Psoas muscle (tissue), 8 donors: Measurements from ENCODE around the gene KCNA3. TPM values are rescaled to one million over a fixed set of nuclear protein-coding genes. Genes with fewer than 3 reads are reported as not detected.
"Not testable (repeated sequence)": the region's sequence is repeated elsewhere in the genome, so short reads cannot be mapped to it uniquely, and the experiment has no call there.

Source experiments
- ATAC-seq, 4 donors: fragments of 200-7000 bp; cut with Tn5 transposase; one replicate each; pipeline ENCODE4 v1.9.1; 2020; ENCODE audit warnings: moderate library complexity in 3 of 4, mild to moderate bottlenecking in 2 of 4
- DNase-seq, 2 donors: peaks; one replicate each; pipeline ENCODE4 v3.0.0-alpha.2; 2020
- H3K27ac ChIP-seq: fragments of 200-600 bp; one replicate; pipeline ENCODE4 v1.8.0; 2022
- H3K27me3 ChIP-seq, 3 donors: fragments of 200-600 bp in 1 of 3; one replicate each; pipeline versions ENCODE4 v1.6.1 to v1.8.0; 2013 to 2022; ENCODE audit warnings: low read length in 2 of 3, mild to moderate bottlenecking in 2 of 3, moderate library complexity in 1 of 3; ENCODE audit not compliant: insufficient read depth in 3 of 3
- H3K36me3 ChIP-seq, 2 donors: fragments of 200-600 bp in 1 of 2; one replicate each; pipeline versions ENCODE4 v1.6.1 to v1.8.0; 2013 to 2022; ENCODE audit warnings: low read depth in 1 of 2, mild to moderate bottlenecking in 1 of 2, moderate library complexity in 1 of 2; ENCODE audit not compliant: insufficient read depth in 1 of 2
- H3K4me1 ChIP-seq: fragments of 200-600 bp; one replicate; pipeline ENCODE4 v1.8.0; 2022
- H3K4me3 ChIP-seq: fragments of 200-600 bp; one replicate; pipeline ENCODE4 v1.8.0; 2022; ENCODE audit warnings: mild to moderate bottlenecking
- H3K9me3 ChIP-seq: fragments of 200-600 bp; one replicate; pipeline ENCODE4 v1.8.0; 2022
- WGBS, 3 donors: extraction: QIAGEN DNeasy Blood & Tissue Kit; methylation state at CpG; one replicate each; pipeline versions ENCODE4 v1.1.6 to v1.1.7; 2013; 5-methylcytosine and 5-hydroxymethylcytosine counted together
- intact Hi-C, 2 donors: fragments of 100-400 bp; cut with DNase I; formaldehyde crosslinking; loops; one replicate each; pipeline versions ENCODE4 v1.11.0 to v1.14.2; 2022
- polyA plus RNA-seq, 3 donors: library from polyadenylated mRNA; stranded (reverse); fragments of 200-250 nt; gene quantifications; one replicate each; pipeline ENCODE4 v1.2.3, GENCODE V29; 2013
- total RNA-seq, 4 donors: library from RNA; stranded (reverse); fragmentation: NEBNext Ultra II Directional in 2 of 4; extraction: Animal tissue kit (Norgen Biotek cat#: 25700) in 2 of 4; gene quantifications; one replicate each; pipeline versions ENCODE4 v1.2.1 to v1.2.4, GENCODE V29; 2021 to 2023
- TF ChIP-seq, protein P1 (sequence below): fragments of 200-600 bp; IDR thresholded peaks from one replicate; pipeline ENCODE4 v1.8.0; 2022; ENCODE audit warnings: antibody characterized with exemption
- donor health status: healthy with polysubstance abuse.
- donor health status: DM: no; HTN: no; CAD: no; lungs with moderate emphysema.
- donor health status: Bipolar disorder and iron deficiency.
- donor health status: healthy.
- donor health status: DM: yes; HTN: yes; CAD: no.
- donor health status: DM: no; HTN: no; CAD: no.
- donor health status: DM: no; HTN: no; CAD: no.
- donor health status: DM: yes; HTN: yes; CAD: no.

KCNA3 gene
- total and polyA plus RNA-seq, 7 donors: 0.08 to 0.56 (median 0.16) TPM; not detected in 4

DNA sequence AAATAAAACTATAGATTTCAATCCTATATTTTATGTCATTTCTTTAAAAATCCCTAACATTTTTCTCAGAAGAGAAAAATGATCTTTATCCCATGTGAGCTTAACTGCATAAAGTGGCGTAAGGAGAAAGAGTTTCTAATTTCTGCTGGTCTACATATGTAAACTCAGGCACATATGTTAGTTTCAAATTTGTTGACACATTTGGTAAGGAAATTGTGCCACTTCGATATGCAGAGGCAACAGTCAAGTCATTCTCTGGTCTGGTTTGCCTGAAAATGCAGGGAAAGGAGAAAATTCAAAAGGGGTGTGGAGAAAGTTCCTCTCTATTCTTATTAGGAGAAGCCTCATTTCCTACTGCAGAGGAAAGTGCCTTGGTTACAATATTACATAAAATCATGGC, 11.5 kb downstream of the KCNA3 start:
- H3K4me3 ChIP-seq: no peak overlapping the region
- H3K27me3 ChIP-seq: no peaks in the 10 kb centered on the region
- 81 to 86% (median 84%) methylated on average over 2 of the region's 2 CpGs for WGBS, 3 donors
- no peaks in the 10 kb centered on the region for H3K36me3 ChIP-seq
- H3K27ac ChIP-seq: no peak overlapping the region
- no peaks in the 10 kb centered on the region for H3K4me1 ChIP-seq
- ATAC-seq (no peak), DNase-seq (no peak)
- intact Hi-C loops: no loop called here
- H3K9me3 ChIP-seq: no peaks in the 10 kb centered on the region
- TF ChIP-seq, protein P1, sequence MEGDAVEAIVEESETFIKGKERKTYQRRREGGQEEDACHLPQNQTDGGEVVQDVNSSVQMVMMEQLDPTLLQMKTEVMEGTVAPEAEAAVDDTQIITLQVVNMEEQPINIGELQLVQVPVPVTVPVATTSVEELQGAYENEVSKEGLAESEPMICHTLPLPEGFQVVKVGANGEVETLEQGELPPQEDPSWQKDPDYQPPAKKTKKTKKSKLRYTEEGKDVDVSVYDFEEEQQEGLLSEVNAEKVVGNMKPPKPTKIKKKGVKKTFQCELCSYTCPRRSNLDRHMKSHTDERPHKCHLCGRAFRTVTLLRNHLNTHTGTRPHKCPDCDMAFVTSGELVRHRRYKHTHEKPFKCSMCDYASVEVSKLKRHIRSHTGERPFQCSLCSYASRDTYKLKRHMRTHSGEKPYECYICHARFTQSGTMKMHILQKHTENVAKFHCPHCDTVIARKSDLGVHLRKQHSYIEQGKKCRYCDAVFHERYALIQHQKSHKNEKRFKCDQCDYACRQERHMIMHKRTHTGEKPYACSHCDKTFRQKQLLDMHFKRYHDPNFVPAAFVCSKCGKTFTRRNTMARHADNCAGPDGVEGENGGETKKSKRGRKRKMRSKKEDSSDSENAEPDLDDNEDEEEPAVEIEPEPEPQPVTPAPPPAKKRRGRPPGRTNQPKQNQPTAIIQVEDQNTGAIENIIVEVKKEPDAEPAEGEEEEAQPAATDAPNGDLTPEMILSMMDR: no peak

DNA sequence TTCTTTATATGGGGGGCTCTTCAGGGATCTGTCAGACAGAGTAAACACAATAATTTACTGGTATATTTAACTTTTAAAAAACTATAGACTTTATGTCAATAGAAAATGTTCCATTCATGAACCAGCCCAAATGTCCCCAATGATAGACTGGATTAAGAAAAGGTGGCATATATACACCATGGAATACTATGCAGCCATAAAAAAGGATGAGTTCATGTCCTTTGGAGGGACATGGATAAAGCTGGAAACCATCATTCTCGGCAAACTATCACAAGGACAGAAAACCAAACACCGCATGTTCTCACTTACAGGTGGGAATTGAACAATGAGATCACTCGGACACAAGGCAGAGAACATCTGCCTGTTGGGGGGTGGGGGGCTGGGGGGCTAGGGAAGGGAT, 15.2 kb downstream of the KCNA3 start:
- H3K36me3 ChIP-seq, H3K27ac ChIP-seq, DNase-seq, H3K4me3 ChIP-seq, H3K27me3 ChIP-seq, H3K4me1 ChIP-seq, intact Hi-C loops, ATAC-seq, H3K9me3 ChIP-seq: not testable (repeated sequence)
- 89 to 93% (median 90%) methylated on average over 3 of the region's 3 CpGs for WGBS, 3 donors

DNA sequence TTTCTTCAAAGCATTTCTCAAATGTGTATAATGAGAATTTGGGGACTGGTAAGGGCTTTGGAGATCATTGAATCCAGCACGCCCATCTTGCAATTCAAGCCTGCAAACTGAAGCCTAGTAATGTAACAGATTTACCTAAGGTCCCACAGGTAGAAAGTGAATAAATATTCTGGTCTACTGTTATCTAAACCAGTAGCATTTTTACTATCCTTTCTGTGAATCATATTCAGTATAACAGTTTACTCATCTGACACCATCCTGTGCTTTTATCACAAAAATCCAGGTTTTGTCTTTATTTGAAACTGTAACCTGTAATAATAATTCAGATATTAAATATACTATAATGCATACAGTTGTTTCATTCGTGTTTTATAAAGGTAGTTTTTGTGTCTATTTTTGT, 17.4 kb downstream of the KCNA3 start:
- DNase-seq (no peak), ATAC-seq (no peak)
- H3K27ac ChIP-seq: no peak overlapping the region
- no peak overlapping the region for H3K4me3 ChIP-seq
- no peaks in the 10 kb centered on the region for H3K9me3 ChIP-seq
- no peaks in the 10 kb centered on the region for H3K4me1 ChIP-seq
- H3K27me3 ChIP-seq: no peaks in the 10 kb centered on the region
- H3K36me3 ChIP-seq: no peaks in the 10 kb centered on the region
- intact Hi-C loops: no loop called here
- WGBS, 3 donors: 75 to 81% (median 77%) methylated on average over 2 of the region's 2 CpGs
- TF ChIP-seq, protein P1: no peak

- TF ChIP-seq, protein P1: no peak
- no peak for ATAC-seq
- intact Hi-C loops: no loop called here
- no peaks in the 10 kb centered on the region for H3K36me3 ChIP-seq
- no peak overlapping the region for H3K27ac ChIP-seq
- no peak for DNase-seq
- no peaks in the 10 kb centered on the region for H3K9me3 ChIP-seq
- no peaks in the 10 kb centered on the region for H3K4me1 ChIP-seq
- WGBS, 3 donors: 72 to 86% (median 79%) methylated on average over 2 of the region's 2 CpGs
- H3K27me3 ChIP-seq: no peaks in the 10 kb centered on the region
- no peak overlapping the region for H3K4me3 ChIP-seq
These were observed 24.1 kb downstream of the KCNA3 start for GRCh38 chr1:110650609-110651008.

DNA sequence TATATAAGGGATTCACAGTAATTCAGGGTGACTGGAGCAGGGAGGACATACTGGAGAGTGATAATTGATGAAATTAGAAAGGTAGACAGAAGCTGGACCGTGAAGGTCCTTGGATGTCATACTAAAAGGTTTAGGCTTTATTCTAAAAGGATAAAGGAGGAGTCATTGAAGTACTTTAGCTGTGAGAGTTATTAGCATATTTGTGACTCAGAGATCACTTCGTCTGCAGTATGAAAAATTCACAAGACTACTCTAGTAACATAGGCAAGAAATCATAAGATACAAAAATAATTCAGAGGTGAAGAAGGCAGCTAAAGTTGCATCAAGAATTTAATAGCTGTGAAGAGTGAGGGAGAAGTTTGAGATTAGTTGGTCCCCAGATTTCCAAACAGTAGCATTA, 26.3 kb downstream of the KCNA3 start:
- WGBS, 3 donors: 77 to 88% (median 86%) methylated on average over 2 of the region's 2 CpGs
- no peaks in the 10 kb centered on the region for H3K9me3 ChIP-seq
- TF ChIP-seq, protein P1: no peak
- H3K4me3 ChIP-seq: no peak overlapping the region
- no peak for ATAC-seq
- H3K27me3 ChIP-seq: no peaks in the 10 kb centered on the region
- intact Hi-C loops: no loop called here
- H3K36me3 ChIP-seq: no peaks in the 10 kb centered on the region
- H3K4me1 ChIP-seq: no peaks in the 10 kb centered on the region
- no peak for DNase-seq
- no peak overlapping the region for H3K27ac ChIP-seq
